HEK293 (cell line): ENCODE data around the gene OR2V2.

ENCODE experiments used
- CTCF ChIA-PET: fragments of 350-600 bp; formaldehyde crosslinking; extraction: SDS; loops from one replicate; lab custom pipeline; 2021; ENCODE audit warnings: antibody characterized with exemption; lab: Yijun Ruan, JAX
- POLR2A ChIA-PET: fragments of 300-600 bp; formaldehyde crosslinking; extraction: SDS; loops from one replicate; lab custom pipeline; 2020; ENCODE audit warnings: antibody characterized with exemption, inconsistent platforms; lab: Yijun Ruan, JAX
- H3K27ac ChIP-seq: fragments of 200-500 bp; sonication (Bioruptor generic); 2 replicates; pipeline ENCODE4 v1.5.1; 2014; ENCODE audit warnings: low read depth, low read length, control low read depth, inconsistent platforms; ENCODE audit errors: extremely low read depth
- H3K36me3 ChIP-seq, 2 experiments: fragments of 200-500 bp in 1 of 2; sonication (Bioruptor generic) in 1 of 2; 1 replicate in 1 of 2; 2 replicates in 1 of 2; pipeline ENCODE4 v1.5.1; 2014 to 2017; ENCODE audit warnings: inconsistent platforms in 2 of 2, low read length in 2 of 2; ENCODE audit not compliant: control insufficient read depth in 2 of 2, insufficient read depth in 1 of 2
- H3K4me1 ChIP-seq: fragments of 200-500 bp; sonication (Bioruptor generic); 2 replicates; pipeline ENCODE4 v1.5.1; 2014; ENCODE audit warnings: mild to moderate bottlenecking, low read length, inconsistent platforms; ENCODE audit not compliant: control insufficient read depth, insufficient read depth
- H3K4me3 ChIP-seq: 2 replicates; pipeline ENCODE4 v1.5.1; 2011; ENCODE audit warnings: low read depth, mild to moderate bottlenecking, control low read depth, low read length, moderate library complexity
- H3K9me3 ChIP-seq: fragments of 200-500 bp; sonication (Bioruptor generic); 2 replicates; pipeline ENCODE4 v1.5.1; 2014; ENCODE audit warnings: low read depth, low read length, inconsistent platforms; ENCODE audit not compliant: control insufficient read depth, insufficient read depth
- EGR2 ChIP-seq: fragments of 450-650 bp; formaldehyde crosslinking; IDR thresholded peaks from 2 replicates; pipeline ENCODE4 v1.5.1; 2016; ENCODE audit warnings: low read depth, missing biosample characterization, missing genetic modification characterization
- GLIS1 ChIP-seq: fragments of 450-650 bp; formaldehyde crosslinking; IDR thresholded peaks from 2 replicates; pipeline ENCODE4 v1.5.1; 2016; ENCODE audit warnings: missing biosample characterization, missing genetic modification characterization
- RBAK ChIP-seq: fragments of 450-650 bp; formaldehyde crosslinking; IDR thresholded peaks from 2 replicates; pipeline ENCODE4 v1.5.1; 2016; ENCODE audit warnings: missing biosample characterization, missing genetic modification characterization
- TRIM28 ChIP-seq: IDR thresholded peaks from 2 replicates; pipeline ENCODE4 v1.6.1; 2011; ENCODE audit warnings: low read length, control low read depth, borderline replicate concordance
- ZBTB21 ChIP-seq: fragments of 450-650 bp; formaldehyde crosslinking; IDR thresholded peaks from 2 replicates; pipeline ENCODE4 v1.5.1; 2017; ENCODE audit warnings: missing biosample characterization, missing genetic modification characterization
- ZFHX2 ChIP-seq: fragments of 450-650 bp; formaldehyde crosslinking; conservative IDR thresholded peaks from 2 replicates; pipeline ENCODE4 v1.5.1; 2016; ENCODE audit warnings: missing biosample characterization, missing genetic modification characterization
- ZNF132 ChIP-seq: fragments of 450-650 bp; formaldehyde crosslinking; IDR thresholded peaks from 2 replicates; pipeline ENCODE4 v1.5.1; 2017; ENCODE audit warnings: missing biosample characterization, missing genetic modification characterization, borderline replicate concordance
- ZNF146 ChIP-seq: fragments of 450-650 bp; formaldehyde crosslinking; IDR thresholded peaks from 2 replicates; pipeline ENCODE4 v1.5.1; 2016; ENCODE audit warnings: missing biosample characterization, missing genetic modification characterization
- ZNF274 ChIP-seq, 2 experiments: fragments of 200-500 bp in 1 of 2; fragments of 450-650 bp in 1 of 2; sonication (Bioruptor generic) in 1 of 2; formaldehyde crosslinking in 1 of 2; IDR thresholded peaks; 2 replicates each; pipeline versions ENCODE4 v1.5.1 to v1.6.1; 2014 to 2016; ENCODE audit warnings: borderline replicate concordance in 1 of 2, inconsistent platforms in 1 of 2, low read length in 1 of 2, missing biosample characterization in 1 of 2, missing genetic modification characterization in 1 of 2
- ZNF292 ChIP-seq: fragments of 450-650 bp; formaldehyde crosslinking; IDR thresholded peaks from 2 replicates; pipeline ENCODE4 v1.5.1; 2016; ENCODE audit warnings: low read depth, missing biosample characterization, missing genetic modification characterization, borderline replicate concordance
- ZNF391 ChIP-seq: fragments of 450-650 bp; formaldehyde crosslinking; IDR thresholded peaks from 2 replicates; pipeline ENCODE4 v1.5.1; 2016; ENCODE audit warnings: low read depth, missing biosample characterization, missing genetic modification characterization, borderline replicate concordance
- ZNF394 ChIP-seq: fragments of 450-650 bp; formaldehyde crosslinking; IDR thresholded peaks from 2 replicates; pipeline ENCODE4 v1.5.1; 2016; ENCODE audit warnings: missing biosample characterization, missing genetic modification characterization, mild to moderate bottlenecking, moderate library complexity, borderline replicate concordance
- ZNF600 ChIP-seq: fragments of 450-650 bp; formaldehyde crosslinking; IDR thresholded peaks from 2 replicates; pipeline ENCODE4 v1.5.1; 2016; ENCODE audit warnings: missing biosample characterization, missing genetic modification characterization
- ZNF610 ChIP-seq: fragments of 450-650 bp; formaldehyde crosslinking; IDR thresholded peaks from 2 replicates; pipeline ENCODE4 v1.5.1; 2016; ENCODE audit warnings: missing biosample characterization, missing genetic modification characterization, borderline replicate concordance
- ZNF621 ChIP-seq: fragments of 450-650 bp; formaldehyde crosslinking; IDR thresholded peaks from 2 replicates; pipeline ENCODE4 v1.5.1; 2017; ENCODE audit warnings: missing biosample characterization, missing genetic modification characterization
- ZNF776 ChIP-seq: fragments of 450-650 bp; formaldehyde crosslinking; IDR thresholded peaks from 2 replicates; pipeline ENCODE4 v1.5.0; 2017; ENCODE audit warnings: missing biosample characterization, missing genetic modification characterization, borderline replicate concordance
- ZNF792 ChIP-seq: fragments of 450-650 bp; formaldehyde crosslinking; IDR thresholded peaks from 2 replicates; pipeline ENCODE4 v1.5.1; 2016; ENCODE audit warnings: missing biosample characterization, missing genetic modification characterization
- TF ChIP-seq, protein P1 (sequence below): fragments of 450-650 bp; formaldehyde crosslinking; IDR thresholded peaks from 2 replicates; pipeline ENCODE4 v1.5.1; 2016; ENCODE audit warnings: missing biosample characterization, missing genetic modification characterization, low read depth
- TF ChIP-seq, protein P2 (sequence below): fragments of 450-650 bp; formaldehyde crosslinking; IDR thresholded peaks from 2 replicates; pipeline ENCODE4 v1.5.1; 2017; ENCODE audit warnings: missing biosample characterization, missing genetic modification characterization
- TF ChIP-seq, protein P3 (sequence below): fragments of 450-650 bp; formaldehyde crosslinking; IDR thresholded peaks from 2 replicates; pipeline ENCODE4 v1.5.1; 2016; ENCODE audit warnings: missing biosample characterization, missing genetic modification characterization
- TF ChIP-seq, protein P4 (sequence below): fragments of 450-650 bp; formaldehyde crosslinking; IDR thresholded peaks from 2 replicates; pipeline ENCODE4 v1.5.1; 2016; ENCODE audit warnings: missing biosample characterization, missing genetic modification characterization, borderline replicate concordance

OR2V2 gene

DNA sequence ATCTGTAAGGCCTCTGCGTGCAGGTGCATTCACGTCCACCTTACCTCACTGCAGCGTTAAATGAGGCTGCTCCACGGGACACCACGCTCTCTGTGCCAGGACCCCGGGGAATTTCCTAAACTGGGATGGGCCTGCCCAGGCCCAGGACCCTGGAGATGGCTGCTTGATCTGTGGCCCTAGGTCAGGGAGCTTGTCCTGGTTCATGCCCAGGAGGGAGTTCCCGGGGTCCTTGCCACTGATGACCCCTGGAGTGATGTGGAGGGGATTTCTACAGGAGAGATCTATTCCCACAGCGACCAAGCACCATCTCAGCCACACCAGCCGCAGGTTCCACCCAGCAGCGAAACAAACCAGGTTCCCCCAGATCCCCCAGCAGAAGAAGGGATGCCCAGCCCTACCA lies 19.9 kb upstream of the OR2V2 start:
- TF ChIP-seq, protein P1, sequence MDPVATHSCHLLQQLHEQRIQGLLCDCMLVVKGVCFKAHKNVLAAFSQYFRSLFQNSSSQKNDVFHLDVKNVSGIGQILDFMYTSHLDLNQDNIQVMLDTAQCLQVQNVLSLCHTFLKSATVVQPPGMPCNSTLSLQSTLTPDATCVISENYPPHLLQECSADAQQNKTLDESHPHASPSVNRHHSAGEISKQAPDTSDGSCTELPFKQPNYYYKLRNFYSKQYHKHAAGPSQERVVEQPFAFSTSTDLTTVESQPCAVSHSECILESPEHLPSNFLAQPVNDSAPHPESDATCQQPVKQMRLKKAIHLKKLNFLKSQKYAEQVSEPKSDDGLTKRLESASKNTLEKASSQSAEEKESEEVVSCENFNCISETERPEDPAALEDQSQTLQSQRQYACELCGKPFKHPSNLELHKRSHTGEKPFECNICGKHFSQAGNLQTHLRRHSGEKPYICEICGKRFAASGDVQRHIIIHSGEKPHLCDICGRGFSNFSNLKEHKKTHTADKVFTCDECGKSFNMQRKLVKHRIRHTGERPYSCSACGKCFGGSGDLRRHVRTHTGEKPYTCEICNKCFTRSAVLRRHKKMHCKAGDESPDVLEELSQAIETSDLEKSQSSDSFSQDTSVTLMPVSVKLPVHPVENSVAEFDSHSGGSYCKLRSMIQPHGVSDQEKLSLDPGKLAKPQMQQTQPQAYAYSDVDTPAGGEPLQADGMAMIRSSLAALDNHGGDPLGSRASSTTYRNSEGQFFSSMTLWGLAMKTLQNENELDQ = no peak
- TF ChIP-seq ZNF394 (tag by site-specific recombination) = no peak
- no peak for TF ChIP-seq ZBTB21
- no peak for TF ChIP-seq ZNF292 (tag by site-specific recombination)
- no peak for TF ChIP-seq TRIM28
- TF ChIP-seq, protein P2, sequence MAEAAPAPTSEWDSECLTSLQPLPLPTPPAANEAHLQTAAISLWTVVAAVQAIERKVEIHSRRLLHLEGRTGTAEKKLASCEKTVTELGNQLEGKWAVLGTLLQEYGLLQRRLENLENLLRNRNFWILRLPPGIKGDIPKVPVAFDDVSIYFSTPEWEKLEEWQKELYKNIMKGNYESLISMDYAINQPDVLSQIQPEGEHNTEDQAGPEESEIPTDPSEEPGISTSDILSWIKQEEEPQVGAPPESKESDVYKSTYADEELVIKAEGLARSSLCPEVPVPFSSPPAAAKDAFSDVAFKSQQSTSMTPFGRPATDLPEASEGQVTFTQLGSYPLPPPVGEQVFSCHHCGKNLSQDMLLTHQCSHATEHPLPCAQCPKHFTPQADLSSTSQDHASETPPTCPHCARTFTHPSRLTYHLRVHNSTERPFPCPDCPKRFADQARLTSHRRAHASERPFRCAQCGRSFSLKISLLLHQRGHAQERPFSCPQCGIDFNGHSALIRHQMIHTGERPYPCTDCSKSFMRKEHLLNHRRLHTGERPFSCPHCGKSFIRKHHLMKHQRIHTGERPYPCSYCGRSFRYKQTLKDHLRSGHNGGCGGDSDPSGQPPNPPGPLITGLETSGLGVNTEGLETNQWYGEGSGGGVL (tag by site-specific recombination) = no peak
- TF ChIP-seq, protein P3, sequence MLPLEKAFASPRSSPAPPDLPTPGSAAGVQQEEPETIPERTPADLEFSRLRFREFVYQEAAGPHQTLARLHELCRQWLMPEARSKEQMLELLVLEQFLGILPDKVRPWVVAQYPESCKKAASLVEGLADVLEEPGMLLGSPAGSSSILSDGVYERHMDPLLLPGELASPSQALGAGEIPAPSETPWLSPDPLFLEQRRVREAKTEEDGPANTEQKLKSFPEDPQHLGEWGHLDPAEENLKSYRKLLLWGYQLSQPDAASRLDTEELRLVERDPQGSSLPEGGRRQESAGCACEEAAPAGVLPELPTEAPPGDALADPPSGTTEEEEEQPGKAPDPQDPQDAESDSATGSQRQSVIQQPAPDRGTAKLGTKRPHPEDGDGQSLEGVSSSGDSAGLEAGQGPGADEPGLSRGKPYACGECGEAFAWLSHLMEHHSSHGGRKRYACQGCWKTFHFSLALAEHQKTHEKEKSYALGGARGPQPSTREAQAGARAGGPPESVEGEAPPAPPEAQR (tag by site-specific recombination) = no peak
- TF ChIP-seq RBAK (tag by site-specific recombination) = no peak
- ChIA-PET POLR2A (no interaction called here), CTCF (no interaction called here)
- Histone ChIP-seq H3K27ac (no peak overlapping the region), H3K36me3 (no peaks in the 10 kb centered on the region), H3K4me1 (no peaks in the 10 kb centered on the region), H3K4me3 (no peak overlapping the region), H3K9me3 (no peaks in the 10 kb centered on the region)

DNA sequence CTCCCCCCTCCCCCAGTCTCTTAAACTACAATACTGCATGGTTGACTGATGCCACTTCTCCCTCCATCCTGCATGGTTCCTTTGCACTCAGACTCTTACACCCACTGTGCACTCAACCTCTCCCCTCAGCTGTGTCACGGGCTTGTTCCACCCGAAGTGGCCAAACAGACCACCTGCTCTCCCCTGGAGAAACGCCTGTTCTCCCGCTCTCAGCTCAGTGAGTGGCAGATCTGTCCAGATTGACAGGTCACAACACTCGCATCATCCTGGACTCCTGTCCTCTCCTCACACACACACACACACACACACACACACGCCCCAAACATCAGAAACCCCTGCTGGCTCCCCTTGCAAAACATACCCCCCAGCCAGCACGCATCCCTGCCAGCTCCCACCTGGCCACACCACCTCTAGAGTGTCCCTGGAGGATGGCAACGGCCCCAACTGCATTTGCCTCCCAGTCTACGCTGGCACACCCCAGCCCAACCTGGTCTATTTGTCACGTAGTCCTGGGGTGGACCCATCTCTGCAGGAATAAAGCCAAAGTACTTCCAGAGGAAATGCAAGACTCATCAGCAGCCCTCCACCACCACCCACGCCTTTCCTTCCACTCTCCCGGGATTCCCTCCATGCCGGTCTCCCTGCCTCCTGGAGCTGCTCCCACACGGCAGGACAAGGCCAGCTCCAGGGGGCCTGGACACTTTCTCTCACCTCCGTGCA lies 19.3 kb upstream of the OR2V2 start:
- Histone ChIP-seq H3K4me3 (no peak overlapping the region), H3K36me3 (no peaks in the 10 kb centered on the region), H3K9me3 (no peaks in the 10 kb centered on the region), H3K27ac (no peak overlapping the region), H3K4me1 (no peaks in the 10 kb centered on the region)
- ChIA-PET CTCF (no interaction called here), POLR2A (no interaction called here)
- TF ChIP-seq GLIS1 (tag by site-specific recombination) = peak; percentile 54; the same call in 1 of the 2 replicates
- TF ChIP-seq ZNF776 (tag by site-specific recombination) = no peak
- TF ChIP-seq ZNF132 (tag by site-specific recombination) = no peak
- no peak for TF ChIP-seq ZNF610 (tag by site-specific recombination)
- TF ChIP-seq ZNF391 (tag by site-specific recombination) = no peak
- TF ChIP-seq ZNF274 (IDR thresholded peaks at IDR 0.05; ENCODE audit: low read length) = no peak
- no peak for TF ChIP-seq ZNF274 (tag by site-specific recombination; IDR thresholded peaks at IDR 0.05; ENCODE audit: borderline replicate concordance)
- TF ChIP-seq ZNF621 (tag by site-specific recombination) = no peak
- TF ChIP-seq ZFHX2 = peak; percentile 59
- no peak for TF ChIP-seq ZNF792
- TF ChIP-seq ZNF146 (tag by site-specific recombination) = no peak
- peak; percentile 41 for TF ChIP-seq EGR2 (tag by site-specific recombination)
- no peak for TF ChIP-seq ZNF600 (tag by site-specific recombination)
- TF ChIP-seq, protein P4, sequence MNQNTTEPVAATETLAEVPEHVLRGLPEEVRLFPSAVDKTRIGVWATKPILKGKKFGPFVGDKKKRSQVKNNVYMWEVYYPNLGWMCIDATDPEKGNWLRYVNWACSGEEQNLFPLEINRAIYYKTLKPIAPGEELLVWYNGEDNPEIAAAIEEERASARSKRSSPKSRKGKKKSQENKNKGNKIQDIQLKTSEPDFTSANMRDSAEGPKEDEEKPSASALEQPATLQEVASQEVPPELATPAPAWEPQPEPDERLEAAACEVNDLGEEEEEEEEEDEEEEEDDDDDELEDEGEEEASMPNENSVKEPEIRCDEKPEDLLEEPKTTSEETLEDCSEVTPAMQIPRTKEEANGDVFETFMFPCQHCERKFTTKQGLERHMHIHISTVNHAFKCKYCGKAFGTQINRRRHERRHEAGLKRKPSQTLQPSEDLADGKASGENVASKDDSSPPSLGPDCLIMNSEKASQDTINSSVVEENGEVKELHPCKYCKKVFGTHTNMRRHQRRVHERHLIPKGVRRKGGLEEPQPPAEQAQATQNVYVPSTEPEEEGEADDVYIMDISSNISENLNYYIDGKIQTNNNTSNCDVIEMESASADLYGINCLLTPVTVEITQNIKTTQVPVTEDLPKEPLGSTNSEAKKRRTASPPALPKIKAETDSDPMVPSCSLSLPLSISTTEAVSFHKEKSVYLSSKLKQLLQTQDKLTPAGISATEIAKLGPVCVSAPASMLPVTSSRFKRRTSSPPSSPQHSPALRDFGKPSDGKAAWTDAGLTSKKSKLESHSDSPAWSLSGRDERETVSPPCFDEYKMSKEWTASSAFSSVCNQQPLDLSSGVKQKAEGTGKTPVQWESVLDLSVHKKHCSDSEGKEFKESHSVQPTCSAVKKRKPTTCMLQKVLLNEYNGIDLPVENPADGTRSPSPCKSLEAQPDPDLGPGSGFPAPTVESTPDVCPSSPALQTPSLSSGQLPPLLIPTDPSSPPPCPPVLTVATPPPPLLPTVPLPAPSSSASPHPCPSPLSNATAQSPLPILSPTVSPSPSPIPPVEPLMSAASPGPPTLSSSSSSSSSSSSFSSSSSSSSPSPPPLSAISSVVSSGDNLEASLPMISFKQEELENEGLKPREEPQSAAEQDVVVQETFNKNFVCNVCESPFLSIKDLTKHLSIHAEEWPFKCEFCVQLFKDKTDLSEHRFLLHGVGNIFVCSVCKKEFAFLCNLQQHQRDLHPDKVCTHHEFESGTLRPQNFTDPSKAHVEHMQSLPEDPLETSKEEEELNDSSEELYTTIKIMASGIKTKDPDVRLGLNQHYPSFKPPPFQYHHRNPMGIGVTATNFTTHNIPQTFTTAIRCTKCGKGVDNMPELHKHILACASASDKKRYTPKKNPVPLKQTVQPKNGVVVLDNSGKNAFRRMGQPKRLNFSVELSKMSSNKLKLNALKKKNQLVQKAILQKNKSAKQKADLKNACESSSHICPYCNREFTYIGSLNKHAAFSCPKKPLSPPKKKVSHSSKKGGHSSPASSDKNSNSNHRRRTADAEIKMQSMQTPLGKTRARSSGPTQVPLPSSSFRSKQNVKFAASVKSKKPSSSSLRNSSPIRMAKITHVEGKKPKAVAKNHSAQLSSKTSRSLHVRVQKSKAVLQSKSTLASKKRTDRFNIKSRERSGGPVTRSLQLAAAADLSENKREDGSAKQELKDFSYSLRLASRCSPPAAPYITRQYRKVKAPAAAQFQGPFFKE (tag by site-specific recombination) = no peak
